HL-60 (cell line): Measurements from ENCODE around the gene SCO2.

Experiments
- CTCF ChIP-seq: IDR thresholded peaks from one replicate; pipeline ENCODE4 v1.5.1; 2011; ENCODE audit warnings: low read length, control low read depth, inconsistent platforms; ENCODE audit not compliant: insufficient read depth
- POLR2AphosphoS5 ChIP-seq: IDR thresholded peaks from 2 replicates; pipeline ENCODE4 v1.6.1; 2012; ENCODE audit warnings: low read depth

- no peak for TF ChIP-seq POLR2AphosphoS5
- no peak for TF ChIP-seq CTCF
Observed at GRCh38 chr22:50481045-50481439, 44.4 kb downstream of the SCO2 start.
